Ramos (cell line): Measurements from ENCODE around the gene PGGT1B.

Source experiments
- in situ Hi-C: fragments of 300-500 bp; cut with MboI; formaldehyde crosslinking; loops from one replicate; pipeline ENCODE4 v1.14.3; 2022; ENCODE audit warnings: low sequenced_read_pairs; ENCODE audit not compliant: unreplicated experiment

The PGGT1B gene

GRCh38 chr5:115264786-115265185 is 2.1 kb upstream of the PGGT1B start:
- in situ Hi-C loops, result no loop called here

- in situ Hi-C loops, result no loop called here
These were observed 352 bp upstream of the PGGT1B start for GRCh38 chr5:115263078-115263380.

DNA sequence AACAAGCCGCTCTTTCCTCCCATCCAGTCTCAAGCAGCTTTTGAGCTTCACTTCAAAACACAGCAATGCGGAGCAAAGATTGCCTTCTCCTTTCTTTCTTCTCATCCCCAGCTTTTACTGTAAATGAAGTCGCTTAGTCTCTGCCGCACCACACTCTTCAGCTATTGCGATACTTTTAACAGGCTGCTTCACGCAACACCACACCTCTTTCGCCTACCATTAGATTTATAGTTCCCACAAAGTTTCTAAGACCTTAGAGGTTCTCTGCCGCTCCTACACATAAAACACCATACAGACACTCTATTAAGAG is 711 bp downstream of the PGGT1B start:
- in situ Hi-C loops, result no loop called here

- in situ Hi-C loops, result no loop called here
These were observed 2.4 kb downstream of the PGGT1B start for GRCh38 chr5:115260248-115260647.

DNA sequence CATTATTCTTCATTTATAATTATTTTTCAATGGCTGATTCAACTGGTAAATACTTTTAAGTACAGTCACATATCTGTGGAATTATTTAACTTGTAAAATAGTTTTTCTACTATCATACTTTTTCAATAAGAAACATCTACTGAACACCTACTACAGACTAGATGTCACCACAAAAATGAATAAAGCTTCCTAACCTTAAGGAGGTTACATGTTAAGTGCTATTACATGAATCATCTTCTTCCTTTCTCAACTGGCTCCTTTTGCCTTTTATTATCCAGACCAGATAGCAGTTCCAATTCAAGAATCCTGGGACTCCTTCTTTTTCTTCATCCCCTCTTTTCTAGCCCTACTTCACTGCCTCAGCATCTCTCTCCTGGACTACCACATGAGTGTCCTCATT is 4.7 kb downstream of the PGGT1B start:
- in situ Hi-C loops, result no loop called here

DNA sequence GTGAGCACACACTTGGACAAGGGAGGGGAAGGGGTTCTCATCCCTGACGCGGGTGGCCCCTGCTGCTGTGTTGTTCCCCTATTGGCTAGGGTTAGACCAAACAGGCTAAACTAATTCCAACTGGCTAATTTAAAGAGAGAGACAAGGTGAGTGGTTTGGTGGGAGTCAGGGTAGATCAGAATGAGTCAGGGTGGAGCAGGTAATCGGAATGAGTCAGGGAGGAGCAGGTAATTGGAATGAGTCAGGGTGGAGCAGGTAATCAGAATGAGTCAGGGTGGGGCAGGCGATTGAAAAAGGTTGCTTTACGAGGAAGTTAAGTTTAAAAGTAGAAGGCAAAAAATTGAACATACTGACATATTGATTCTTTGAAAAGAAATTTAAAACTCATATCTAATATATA is 13.3 kb downstream of the PGGT1B start:
- in situ Hi-C loops, result loop anchor here (10.0 kb wide), 1 partner anchor 155 kb away; no protein-coding TSS in a partner anchor

DNA sequence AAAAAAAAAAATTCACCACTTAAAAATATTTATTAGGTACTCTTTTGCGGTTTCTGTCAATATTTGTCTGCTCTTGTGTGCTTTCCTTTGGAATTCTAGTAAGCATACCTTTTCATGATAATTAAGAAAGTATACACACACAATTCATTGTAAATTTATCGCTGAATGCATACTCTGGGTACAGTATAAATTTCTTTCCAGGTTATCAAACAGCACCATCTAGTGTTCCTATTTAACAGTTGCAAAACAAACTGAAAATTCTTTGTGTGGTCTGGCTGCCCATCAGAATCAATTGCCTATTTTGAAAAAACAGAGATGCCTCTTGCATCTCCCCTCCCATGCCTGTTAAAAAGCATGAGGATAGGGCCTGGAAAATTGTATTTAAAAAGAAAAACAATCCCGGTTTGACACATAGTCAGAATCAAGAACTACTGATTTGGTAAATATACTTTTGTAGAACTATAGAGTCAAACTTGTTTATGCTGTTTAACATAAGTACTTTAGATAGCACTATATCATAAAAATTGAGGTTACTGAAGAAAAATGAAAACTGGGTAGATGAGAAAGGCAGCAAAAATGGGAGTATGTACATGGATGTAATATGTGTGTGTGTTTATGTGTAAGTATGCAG is 16.2 kb downstream of the PGGT1B start:
- in situ Hi-C loops, result loop anchor here (10.0 kb wide), 1 partner anchor 152 kb away; no protein-coding TSS in a partner anchor

DNA sequence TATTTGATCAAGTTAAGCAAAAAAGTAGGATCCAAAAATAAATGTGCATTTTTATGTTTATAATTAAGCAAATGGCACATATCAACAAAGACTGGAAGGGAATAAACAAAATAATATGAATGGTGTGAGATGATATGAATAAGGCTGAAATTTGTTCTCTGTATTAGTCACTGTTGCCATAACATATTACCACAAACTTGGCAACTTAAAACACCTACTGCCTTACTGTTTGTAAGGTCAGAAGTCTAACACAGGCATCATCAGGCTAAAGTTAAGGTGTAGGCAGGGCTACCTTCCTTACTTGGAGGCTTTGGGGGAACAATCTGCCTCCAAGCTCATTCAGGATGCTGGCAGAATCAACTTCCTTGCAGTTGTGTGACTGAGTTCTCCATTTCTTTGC is 19.3 kb downstream of the PGGT1B start:
- in situ Hi-C loops, result loop anchor here (10.0 kb wide), 1 partner anchor 149 kb away; no protein-coding TSS in a partner anchor

DNA sequence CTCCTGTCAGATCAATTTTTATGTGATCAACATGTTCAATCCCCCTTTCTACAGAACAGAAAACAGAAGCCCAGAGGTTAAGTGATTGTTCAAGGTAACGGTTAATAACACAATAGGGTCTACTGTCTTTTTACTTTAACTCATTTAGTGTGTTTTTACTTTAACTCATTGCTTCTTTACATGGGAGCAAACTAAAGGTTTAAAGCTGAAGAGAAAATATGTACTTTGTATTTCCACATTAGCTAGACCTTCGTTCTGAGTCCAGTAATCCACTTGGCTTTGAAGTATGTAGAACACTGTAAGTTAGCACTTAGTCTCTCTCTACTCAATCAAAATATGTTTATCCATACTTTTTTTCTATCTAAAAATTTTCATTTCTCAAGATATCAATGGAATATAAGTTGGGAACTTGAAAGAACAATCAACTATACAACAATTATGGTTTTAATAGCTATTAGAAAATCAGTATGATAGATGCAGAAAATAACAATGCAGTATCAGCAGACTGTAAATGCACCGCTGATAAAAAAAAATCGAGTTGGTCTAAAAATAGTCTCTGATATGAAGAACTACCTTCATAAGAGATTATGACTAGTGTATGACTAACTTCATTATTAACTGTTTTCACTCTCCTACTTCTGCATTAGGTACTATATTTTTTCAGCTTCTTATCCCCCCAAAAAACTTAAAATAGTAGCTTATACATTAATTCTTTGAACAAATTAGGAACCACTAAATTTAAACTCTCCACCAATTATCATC is 20.6 kb downstream of the PGGT1B start:
- in situ Hi-C loops, result loop anchor here (10.0 kb wide), 1 partner anchor 147 kb away; no protein-coding TSS in a partner anchor

GRCh38 chr5:115237066-115237465 is 25.6 kb downstream of the PGGT1B start:
- in situ Hi-C loops, result no loop called here

DNA sequence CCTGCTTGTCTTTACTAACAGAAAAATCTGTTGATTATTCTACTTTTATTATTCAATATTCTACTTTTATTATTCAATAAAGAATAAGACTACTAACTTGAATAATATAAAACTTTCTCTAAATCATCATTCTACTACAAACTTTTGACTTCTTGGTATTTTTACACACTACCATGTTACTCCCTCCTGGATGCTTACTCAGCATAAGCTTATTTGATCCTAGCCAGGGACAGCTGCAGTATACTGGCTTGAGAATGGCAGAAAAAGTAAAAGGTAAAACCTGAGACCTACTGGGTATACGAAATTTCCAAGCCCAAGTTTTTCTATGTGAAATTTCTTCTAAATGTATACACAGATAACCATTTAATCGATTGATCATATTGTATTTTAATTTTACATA is 26.1 kb downstream of the PGGT1B start:
- in situ Hi-C loops, result no loop called here

DNA sequence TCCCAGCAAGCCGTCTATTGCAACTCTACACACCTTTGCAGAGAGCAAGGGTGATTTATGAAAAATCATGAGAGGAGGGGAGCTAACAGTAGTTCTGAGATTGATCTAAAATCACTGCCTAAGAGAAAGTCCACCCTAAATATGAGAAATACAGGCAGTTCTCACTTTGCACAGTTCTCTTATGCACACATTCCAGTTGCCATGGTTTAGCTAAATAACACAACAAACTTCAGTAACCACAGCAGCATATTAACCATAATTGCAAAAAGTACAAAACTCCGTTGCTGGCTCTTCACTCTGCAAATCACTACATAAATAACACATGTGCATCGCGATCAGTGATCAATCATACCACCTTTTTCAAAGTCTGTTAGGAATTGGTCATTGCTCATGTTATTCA is 31.1 kb downstream of the PGGT1B start:
- in situ Hi-C loops, result no loop called here

DNA sequence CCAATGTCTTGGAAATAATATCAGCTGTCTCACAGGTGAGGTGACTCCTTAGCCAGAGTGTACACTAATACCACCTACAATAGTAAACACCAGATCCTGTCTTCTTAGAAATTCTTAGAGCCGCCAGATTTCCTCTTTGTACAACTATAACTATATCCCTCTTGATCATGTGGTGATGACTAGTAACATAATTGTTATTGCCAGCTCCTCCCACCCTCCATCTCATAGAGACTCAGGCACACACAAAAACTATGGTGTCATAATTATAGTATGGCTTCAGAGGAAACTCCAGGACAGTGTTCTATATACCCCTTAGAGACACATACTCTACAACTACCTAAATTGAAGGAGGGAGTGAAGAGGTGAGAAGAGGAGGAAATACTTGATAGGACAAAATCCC is 33.1 kb downstream of the PGGT1B start:
- in situ Hi-C loops, result no loop called here

DNA sequence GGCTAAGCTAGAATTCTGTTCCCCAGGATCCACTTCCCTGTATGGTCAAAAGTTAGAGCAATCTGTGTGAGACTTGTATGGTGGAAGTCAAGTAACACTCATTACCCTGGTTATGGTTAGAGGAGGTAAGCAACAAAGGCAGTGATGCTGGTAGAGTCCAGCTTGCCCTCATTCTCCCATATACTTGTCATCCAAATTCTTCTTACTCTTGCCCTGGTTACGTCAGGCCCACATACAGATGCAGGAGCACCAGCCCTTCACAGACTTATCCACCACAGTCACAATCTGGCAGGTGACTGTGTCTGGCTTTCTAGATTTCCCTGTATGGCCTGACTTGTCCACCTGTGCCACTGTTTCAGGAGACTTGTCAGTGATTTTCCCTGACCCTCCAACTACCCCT is 35.4 kb downstream of the PGGT1B start:
- in situ Hi-C loops, result no loop called here

GRCh38 chr5:115214541-115214940 is 48.1 kb downstream of the PGGT1B start:
- in situ Hi-C loops, result no loop called here

DNA sequence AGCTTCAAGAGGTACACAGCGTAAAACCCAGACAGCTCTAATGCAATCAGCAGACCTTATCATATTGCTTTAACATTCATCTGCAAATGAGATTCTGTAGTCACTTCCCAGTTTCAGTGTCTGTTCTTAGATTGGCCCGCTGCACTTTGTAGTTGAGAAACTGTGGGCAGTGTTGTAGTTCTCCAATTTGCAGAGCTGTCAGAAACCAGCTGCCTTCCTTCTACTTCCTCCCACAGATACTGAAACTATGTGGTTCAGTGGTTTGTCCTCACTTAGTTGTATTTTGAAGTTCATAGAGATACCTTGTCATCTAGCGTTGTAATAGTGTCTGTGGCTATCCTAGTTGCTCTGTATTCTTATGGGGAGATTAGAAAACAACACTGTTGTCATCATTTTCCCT is 53.4 kb downstream of the PGGT1B start:
- in situ Hi-C loops, result no loop called here

- in situ Hi-C loops, result no loop called here
These were observed 59.7 kb downstream of the PGGT1B start for GRCh38 chr5:115202952-115203351.

- in situ Hi-C loops, result no loop called here
These were observed 66.5 kb downstream of the PGGT1B start for GRCh38 chr5:115196161-115196560.

DNA sequence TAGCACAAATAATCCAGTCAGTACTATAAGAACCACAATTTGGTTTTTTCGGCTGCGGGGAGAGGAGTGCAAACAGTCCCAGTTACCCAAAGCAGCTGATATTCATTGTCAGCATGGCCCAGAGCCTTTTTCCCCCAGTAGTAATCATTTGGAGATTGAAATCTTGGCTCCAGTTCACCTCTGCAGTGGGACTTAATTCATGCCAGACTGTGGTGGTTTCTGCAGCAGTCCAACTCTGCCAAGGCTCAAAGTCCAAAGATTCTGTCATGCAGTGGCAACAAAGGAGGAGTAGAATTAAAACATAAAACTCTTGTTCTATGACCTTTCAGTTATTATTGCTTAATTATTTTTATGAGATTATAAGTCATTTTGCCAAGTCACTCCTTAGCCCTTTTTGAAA is 68.0 kb downstream of the PGGT1B start:
- in situ Hi-C loops, result no loop called here

DNA sequence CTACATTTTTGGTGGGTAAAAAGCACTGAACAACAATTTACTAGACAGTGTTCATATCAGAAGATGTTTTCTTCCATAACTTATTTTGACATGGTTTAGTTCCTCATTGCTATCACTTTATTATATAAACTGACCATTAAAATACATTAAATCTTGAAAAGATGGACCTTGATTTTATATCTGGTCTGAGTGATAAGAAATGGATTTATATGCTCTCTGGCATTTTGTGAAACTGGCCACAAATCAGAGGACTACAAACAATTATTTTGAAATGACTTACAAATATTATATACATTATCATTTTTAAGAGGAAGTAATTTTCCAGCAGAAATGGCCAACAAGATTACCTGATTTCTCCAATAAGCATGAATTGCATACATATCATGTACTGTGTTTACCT is 69.4 kb downstream of the PGGT1B start:
- in situ Hi-C loops, result no loop called here

- in situ Hi-C loops, result no loop called here
These were observed 70.6 kb downstream of the PGGT1B start for GRCh38 chr5:115192098-115192497.

DNA sequence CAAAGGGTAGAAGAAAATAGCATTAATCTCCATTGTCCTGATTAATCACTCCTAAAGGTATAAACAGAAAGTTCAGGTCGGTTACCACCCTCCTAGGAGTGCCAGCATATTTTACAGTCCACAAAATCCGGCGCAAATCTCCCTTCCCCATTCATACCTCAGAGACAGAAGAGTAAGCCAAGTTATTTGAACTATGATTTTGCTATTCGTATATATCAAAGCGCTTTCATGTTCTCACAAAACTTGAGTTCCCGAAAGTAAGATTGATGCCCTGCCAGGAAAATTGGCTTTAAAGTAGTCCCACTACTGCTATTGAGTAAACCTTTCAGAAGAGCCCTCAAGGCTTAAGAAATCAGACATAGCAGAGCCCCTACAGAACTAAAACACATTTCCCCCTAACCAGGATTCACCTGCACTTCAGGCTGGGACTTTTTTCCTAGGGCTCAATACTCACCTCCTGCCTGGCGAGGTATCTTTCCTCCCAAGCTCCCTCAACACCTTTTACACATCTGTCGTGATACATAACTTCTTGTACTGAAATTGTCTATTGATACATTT is 71.1 kb downstream of the PGGT1B start:
- in situ Hi-C loops, result no loop called here
